Measurements from ENCODE around the gene COL19A1. TPM values are rescaled to one million over a fixed set of nuclear protein-coding genes. Genes with fewer than 3 reads are reported as not detected.

The COL19A1 gene
- total and polyA plus RNA-seq, 2 experiments from 2014 or later = not detected

- Histone ChIP-seq H3F3A (replicated peaks; ENCODE audit: low read depth) (no peaks in the 10 kb centered on the region), H3K9me2 (ENCODE audit: insufficient read depth) (no peaks in the 10 kb centered on the region), H2AFZ (no peak overlapping the region), H3K4me3 (no peak overlapping the region), H3K4me2 (no peak overlapping the region), H3K27me3 (ENCODE audit: insufficient read depth) (no peaks in the 10 kb centered on the region), H4K20me1 (replicated peaks; ENCODE audit: insufficient read depth) (no peaks in the 10 kb centered on the region), H3K27ac (ENCODE audit: low read depth) (no peak overlapping the region), H3K79me2 (replicated peaks; ENCODE audit: insufficient read depth) (no peaks in the 10 kb centered on the region), H3K36me3 (ENCODE audit: insufficient read depth) (no peaks in the 10 kb centered on the region), H3K4me1 (ENCODE audit: insufficient read depth) (no peaks in the 10 kb centered on the region)
- Mint-ChIP-seq H3K4me1 (no peaks in the 10 kb centered on the region; the same call in 2 of the 3 replicates), H3K27ac (no peak overlapping the region), H3K4me3 (no peak overlapping the region), H3K9me3 (peaks cover 3% of the 10 kb centered on the region; the same call in 1 of the 3 replicates), H3K27me3 (ENCODE audit: insufficient read depth, low read depth, poor library complexity) (no peaks in the 10 kb centered on the region), H3K36me3 (ENCODE audit: low read depth) (no peaks in the 10 kb centered on the region)
- DNase-seq (ENCODE audit: low spot score) (no peak), ATAC-seq (no peak)
- TF ChIP-seq STAT1 (IDR thresholded peaks at IDR 0.05; ENCODE audit: unreplicated experiment) (no peak), CREB1 (CRISPR knock-in tag; IDR thresholded peaks at IDR 0.05; ENCODE audit: low read depth) (no peak), ZNF462 (CRISPR knock-in tag; IDR thresholded peaks at IDR 0.05) (no peak), NANOG (IDR thresholded peaks at IDR 0.05; ENCODE audit: borderline replicate concordance) (no peak)
Observed at GRCh38 chr6:70175770-70176169, 309.4 kb downstream of the COL19A1 start.

- H3K27me3 ChIP-seq (ENCODE audit: insufficient read depth) = no peaks in the 10 kb centered on the region
- H3K36me3 ChIP-seq (ENCODE audit: insufficient read depth) = no peaks in the 10 kb centered on the region
- no peak overlapping the region for H3K27ac Mint-ChIP-seq
- 0 out of 2 replicates have a peak, but pooled peaks cover 3% of the 10 kb centered on the region for H3K9me2 ChIP-seq (ENCODE audit: insufficient read depth)
- ATAC-seq = no peak
- H3F3A ChIP-seq (replicated peaks; ENCODE audit: low read depth) = no peaks in the 10 kb centered on the region
- no peaks in the 10 kb centered on the region; the same call in 2 of the 3 replicates for H3K4me1 Mint-ChIP-seq
- H4K20me1 ChIP-seq (replicated peaks; ENCODE audit: insufficient read depth) = no peaks in the 10 kb centered on the region
- no peak overlapping the region for H3K27ac ChIP-seq (ENCODE audit: low read depth)
- H3K4me3 ChIP-seq = no peak overlapping the region
- no peaks in the 10 kb centered on the region for H3K79me2 ChIP-seq (replicated peaks; ENCODE audit: insufficient read depth)
- H3K9me3 Mint-ChIP-seq = peaks cover 3% of the 10 kb centered on the region; the same call in 1 of the 3 replicates
- H3K4me3 Mint-ChIP-seq = no peak overlapping the region
- H3K36me3 Mint-ChIP-seq (ENCODE audit: low read depth) = no peaks in the 10 kb centered on the region
- H2AFZ ChIP-seq = no peak overlapping the region
- no peak for DNase-seq (ENCODE audit: low spot score)
- H3K27me3 Mint-ChIP-seq (ENCODE audit: insufficient read depth, low read depth, poor library complexity) = no peaks in the 10 kb centered on the region
- H3K4me2 ChIP-seq = no peak overlapping the region
- H3K4me1 ChIP-seq (ENCODE audit: insufficient read depth) = no peaks in the 10 kb centered on the region
- no peak for TF ChIP-seq REST (IDR thresholded peaks at IDR 0.05; ENCODE audit: unreplicated experiment)
- TF ChIP-seq STAT1 (IDR thresholded peaks at IDR 0.05; ENCODE audit: unreplicated experiment) = no peak
- no peak for TF ChIP-seq EZH2phosphoT487 (IDR thresholded peaks at IDR 0.05; ENCODE audit: unreplicated experiment)
- no peak for TF ChIP-seq JUNB (IDR thresholded peaks at IDR 0.05; ENCODE audit: unreplicated experiment)
- TF ChIP-seq CREB1 (CRISPR knock-in tag; IDR thresholded peaks at IDR 0.05; ENCODE audit: low read depth) = no peak
Observed at GRCh38 chr6:70176842-70177550, 310.6 kb downstream of the COL19A1 start.

Data from GM23338 (cell line).